ENCODE results near the gene GYS1. TPM values are rescaled to one million over a fixed set of nuclear protein-coding genes. Genes with fewer than 3 reads are reported as not detected.
"Not testable (repeated sequence)": the region's sequence is repeated elsewhere in the genome, so short reads cannot be mapped to it uniquely, and the experiment has no call there.

The GYS1 gene
- total RNA-seq, 1 experiment from 2014 or later: 34.3 TPM

- peaks cover 11% of the 10 kb centered on the region for H3K27me3 ChIP-seq
- H3K4me3 ChIP-seq: no peak overlapping the region
- DNase-seq: no peak
- peaks cover 6% of the 10 kb centered on the region for H3K36me3 ChIP-seq
- H3K9me3 ChIP-seq: no peaks in the 10 kb centered on the region
Measured at GRCh38 chr19:49020342-49020741, 27.2 kb upstream of the GYS1 start.

- Histone ChIP-seq H3K9me3 (no peaks in the 10 kb centered on the region), H3K4me3 (peak overlapping the region; percentile 40), H3K36me3 (peaks cover 16% of the 10 kb centered on the region), H3K27me3 (peaks cover 11% of the 10 kb centered on the region)
- peak; percentile 64 for DNase-seq
Measured at GRCh38 chr19:49019242-49019932, 26.3 kb upstream of the GYS1 start.

GRCh38 chr19:49018388-49019241, 25.5 kb upstream of the GYS1 start:
- not testable (repeated sequence) for H3K9me3 ChIP-seq, H3K4me3 ChIP-seq, DNase-seq
- Histone ChIP-seq H3K27me3 (peaks cover 11% of the 10 kb centered on the region), H3K36me3 (peaks cover 24% of the 10 kb centered on the region)

- Histone ChIP-seq H3K4me3 (no peak overlapping the region), H3K27me3 (peaks cover 11% of the 10 kb centered on the region), H3K9me3 (no peaks in the 10 kb centered on the region), H3K36me3 (peaks cover 28% of the 10 kb centered on the region)
- peak; percentile 60 for DNase-seq
Measured at GRCh38 chr19:49017666-49018351, 24.7 kb upstream of the GYS1 start.

GRCh38 chr19:49017041-49017665, 24.0 kb upstream of the GYS1 start, which contains the start of gene LHB:
TSS of gene LHB (minus strand) at chr19:49017091. CDS start at chr19:49017081, 10 bp downstream.
- H3K9me3 ChIP-seq: no peaks in the 10 kb centered on the region
- H3K27me3 ChIP-seq: peaks cover 11% of the 10 kb centered on the region
- peaks cover 35% of the 10 kb centered on the region for H3K36me3 ChIP-seq
- DNase-seq: no peak
- no peak within 1 kb of the TSS for H3K4me3 ChIP-seq

GRCh38 chr19:49016067-49016839, 23.1 kb upstream of the GYS1 start:
- Histone ChIP-seq H3K27me3 (peaks cover 11% of the 10 kb centered on the region), H3K4me3 (no peak overlapping the region), H3K9me3 (no peaks in the 10 kb centered on the region), H3K36me3 (peaks cover 41% of the 10 kb centered on the region)
- DNase-seq: no peak

- Histone ChIP-seq H3K36me3 (peaks cover 51% of the 10 kb centered on the region), H3K4me3 (no peak overlapping the region), H3K27me3 (peaks cover 11% of the 10 kb centered on the region), H3K9me3 (no peaks in the 10 kb centered on the region)
- DNase-seq: no peak
Measured at GRCh38 chr19:49014870-49015255, 21.8 kb upstream of the GYS1 start.

- peaks cover 56% of the 10 kb centered on the region for H3K36me3 ChIP-seq
- H3K27me3 ChIP-seq: peaks cover 6% of the 10 kb centered on the region
- no peaks in the 10 kb centered on the region for H3K9me3 ChIP-seq
- H3K4me3 ChIP-seq: no peak overlapping the region
- no peak for DNase-seq
Measured at GRCh38 chr19:49014123-49014869, 21.2 kb upstream of the GYS1 start.

GRCh38 chr19:49011194-49011593, 18.1 kb upstream of the GYS1 start:
- H3K9me3 ChIP-seq: no peaks in the 10 kb centered on the region
- H3K27me3 ChIP-seq: no peaks in the 10 kb centered on the region
- H3K4me3 ChIP-seq: no peak overlapping the region
- peaks cover 80% of the 10 kb centered on the region for H3K36me3 ChIP-seq
- no peak for DNase-seq

- Histone ChIP-seq H3K27me3 (no peaks in the 10 kb centered on the region), H3K9me3 (no peaks in the 10 kb centered on the region), H3K36me3 (peaks cover 82% of the 10 kb centered on the region), H3K4me3 (no peak overlapping the region)
- no peak for DNase-seq
Measured at GRCh38 chr19:49010453-49010852, 17.3 kb upstream of the GYS1 start.

GRCh38 chr19:49009828-49010227, 16.7 kb upstream of the GYS1 start:
- H3K36me3 ChIP-seq: peaks cover 81% of the 10 kb centered on the region
- DNase-seq: no peak
- no peak overlapping the region for H3K4me3 ChIP-seq
- no peaks in the 10 kb centered on the region for H3K9me3 ChIP-seq
- H3K27me3 ChIP-seq: no peaks in the 10 kb centered on the region

- Histone ChIP-seq H3K36me3 (peaks cover 82% of the 10 kb centered on the region), H3K4me3 (no peak overlapping the region), H3K27me3 (no peaks in the 10 kb centered on the region), H3K9me3 (no peaks in the 10 kb centered on the region)
- DNase-seq: no peak
Measured at GRCh38 chr19:49006905-49007304, 13.8 kb upstream of the GYS1 start.

GRCh38 chr19:49004964-49005614, 12.0 kb upstream of the GYS1 start:
- H3K4me3 ChIP-seq: no peak overlapping the region
- H3K9me3 ChIP-seq: no peaks in the 10 kb centered on the region
- peaks cover 82% of the 10 kb centered on the region for H3K36me3 ChIP-seq
- no peak for DNase-seq
- H3K27me3 ChIP-seq: no peaks in the 10 kb centered on the region

- Histone ChIP-seq H3K27me3 (no peaks in the 10 kb centered on the region), H3K9me3 (no peaks in the 10 kb centered on the region), H3K36me3 (peaks cover 84% of the 10 kb centered on the region), H3K4me3 (no peak overlapping the region)
- no peak for DNase-seq
Measured at GRCh38 chr19:49004133-49004532, 11.0 kb upstream of the GYS1 start.

Measured in MG63 (cell line).